GM12874 (cell line): ENCODE data around the gene APBA2.

Experiments used
- TF ChIP-seq, protein P1 (sequence below): IDR thresholded peaks from 2 replicates; pipeline ENCODE4 v1.5.1; 2011; ENCODE audit warnings: low read depth, mild to moderate bottlenecking, control low read depth, low read length, moderate library complexity; ENCODE audit not compliant: insufficient read depth

Gene APBA2

DNA sequence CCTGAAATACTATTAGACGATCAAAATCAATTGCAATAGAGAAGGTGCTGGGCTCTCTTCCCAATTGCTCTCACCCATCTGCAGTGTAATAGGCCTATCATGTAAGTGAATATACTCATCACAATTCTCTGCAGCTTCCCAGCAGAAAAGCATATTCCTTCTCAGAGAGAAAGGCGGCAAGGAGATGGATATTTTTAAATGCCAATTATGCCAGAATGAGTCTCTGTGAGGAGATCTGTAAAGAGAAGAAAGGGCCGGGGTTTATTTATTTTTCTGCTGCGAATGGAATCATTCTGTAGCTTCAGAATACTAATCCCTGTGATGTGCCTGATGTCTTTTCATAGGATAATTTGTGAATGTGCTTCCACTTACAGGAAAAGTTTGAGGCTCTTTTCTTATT is 112.0 kb downstream of the APBA2 start:
- TF ChIP-seq, protein P1, sequence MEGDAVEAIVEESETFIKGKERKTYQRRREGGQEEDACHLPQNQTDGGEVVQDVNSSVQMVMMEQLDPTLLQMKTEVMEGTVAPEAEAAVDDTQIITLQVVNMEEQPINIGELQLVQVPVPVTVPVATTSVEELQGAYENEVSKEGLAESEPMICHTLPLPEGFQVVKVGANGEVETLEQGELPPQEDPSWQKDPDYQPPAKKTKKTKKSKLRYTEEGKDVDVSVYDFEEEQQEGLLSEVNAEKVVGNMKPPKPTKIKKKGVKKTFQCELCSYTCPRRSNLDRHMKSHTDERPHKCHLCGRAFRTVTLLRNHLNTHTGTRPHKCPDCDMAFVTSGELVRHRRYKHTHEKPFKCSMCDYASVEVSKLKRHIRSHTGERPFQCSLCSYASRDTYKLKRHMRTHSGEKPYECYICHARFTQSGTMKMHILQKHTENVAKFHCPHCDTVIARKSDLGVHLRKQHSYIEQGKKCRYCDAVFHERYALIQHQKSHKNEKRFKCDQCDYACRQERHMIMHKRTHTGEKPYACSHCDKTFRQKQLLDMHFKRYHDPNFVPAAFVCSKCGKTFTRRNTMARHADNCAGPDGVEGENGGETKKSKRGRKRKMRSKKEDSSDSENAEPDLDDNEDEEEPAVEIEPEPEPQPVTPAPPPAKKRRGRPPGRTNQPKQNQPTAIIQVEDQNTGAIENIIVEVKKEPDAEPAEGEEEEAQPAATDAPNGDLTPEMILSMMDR, result no peak

DNA sequence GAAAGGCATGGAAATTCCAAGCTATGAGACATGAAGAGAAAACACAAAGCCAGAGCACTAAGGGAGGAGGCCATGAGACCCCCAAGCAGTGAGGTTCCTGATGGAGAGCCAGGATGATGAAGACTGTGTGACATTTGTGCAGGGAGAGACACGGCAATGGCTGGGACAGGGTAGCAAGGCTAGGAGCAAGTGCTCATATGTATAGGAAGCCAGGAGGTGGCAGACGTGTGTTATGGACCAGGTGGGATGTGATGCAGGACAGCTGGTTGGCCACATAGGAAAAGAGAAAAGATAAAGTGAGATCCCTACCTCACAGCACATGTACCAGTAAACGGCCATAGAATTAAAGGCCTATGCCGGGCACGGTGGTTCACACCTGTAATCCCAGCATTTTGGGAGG is 112.7 kb downstream of the APBA2 start:
- TF ChIP-seq, protein P1, result no peak

DNA sequence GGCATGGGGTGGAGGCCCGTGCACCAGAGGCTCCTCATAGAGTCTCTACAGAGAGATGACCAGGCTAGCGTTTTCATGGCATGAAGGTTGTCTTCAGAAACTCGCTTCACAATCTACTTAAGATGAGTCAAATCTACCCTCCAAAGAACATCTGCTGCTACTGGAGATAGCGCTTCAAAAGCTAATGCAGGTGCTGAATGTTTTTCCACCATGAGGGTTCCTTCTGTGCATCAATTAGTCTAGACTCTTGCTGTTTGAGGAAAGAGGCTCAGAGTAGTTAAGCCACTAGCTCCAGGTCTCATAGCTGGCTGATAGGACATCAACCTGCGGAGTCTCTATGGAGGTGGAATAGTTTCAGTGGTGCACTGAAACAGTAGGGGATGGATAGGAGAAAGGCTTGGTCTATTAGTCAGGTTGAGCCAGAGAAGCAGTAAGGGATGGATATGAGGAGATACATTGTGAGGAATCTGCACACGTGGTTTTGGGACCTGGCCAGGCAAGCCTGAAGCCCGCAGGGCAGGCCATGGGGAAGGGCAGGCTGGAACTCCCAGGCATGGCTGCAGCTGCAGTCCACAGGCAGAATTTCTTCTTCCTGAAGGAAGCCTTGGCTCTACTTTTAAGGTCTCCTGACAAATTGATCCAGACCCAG is 117.5 kb downstream of the APBA2 start:
- TF ChIP-seq, protein P1, result no peak

DNA sequence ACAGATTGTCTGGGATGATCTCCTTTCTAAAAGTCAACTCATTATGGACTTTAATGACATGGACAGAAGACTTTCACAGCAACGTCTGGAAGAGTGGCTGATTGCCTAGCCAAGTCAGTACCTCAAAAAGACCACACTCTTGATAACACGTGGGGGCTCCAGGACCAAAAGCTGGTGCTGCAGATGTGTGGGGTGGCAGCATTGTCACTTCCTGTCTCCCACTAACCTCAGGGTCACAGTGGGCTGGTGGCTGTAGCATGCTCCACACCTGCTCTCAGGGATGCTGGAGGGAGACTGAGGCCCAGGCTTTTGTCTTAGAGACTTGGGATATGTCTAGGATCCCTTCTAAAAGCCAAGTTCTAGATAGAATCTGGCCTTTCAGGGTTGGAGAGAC is 118.1 kb downstream of the APBA2 start:
- TF ChIP-seq, protein P1, result no peak

DNA sequence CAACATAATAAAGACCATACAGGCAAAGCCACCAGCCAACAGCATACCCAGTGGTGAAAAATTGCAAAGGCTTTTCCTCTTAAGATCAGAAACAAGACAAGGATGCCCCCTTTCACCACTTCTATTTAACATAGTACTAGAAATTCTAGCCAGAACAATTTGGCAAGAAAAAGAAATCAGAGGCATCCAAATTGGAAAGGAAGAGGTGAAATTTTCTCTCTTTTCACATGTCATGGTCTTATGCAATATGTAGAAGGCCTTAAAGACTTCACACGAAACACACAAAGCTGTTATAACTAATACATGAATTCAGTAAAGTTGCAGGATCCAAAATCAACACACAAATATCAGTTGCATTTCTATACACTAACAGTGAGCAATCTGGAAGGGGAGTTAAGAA is 120.2 kb downstream of the APBA2 start:
- TF ChIP-seq, protein P1, result no peak

DNA sequence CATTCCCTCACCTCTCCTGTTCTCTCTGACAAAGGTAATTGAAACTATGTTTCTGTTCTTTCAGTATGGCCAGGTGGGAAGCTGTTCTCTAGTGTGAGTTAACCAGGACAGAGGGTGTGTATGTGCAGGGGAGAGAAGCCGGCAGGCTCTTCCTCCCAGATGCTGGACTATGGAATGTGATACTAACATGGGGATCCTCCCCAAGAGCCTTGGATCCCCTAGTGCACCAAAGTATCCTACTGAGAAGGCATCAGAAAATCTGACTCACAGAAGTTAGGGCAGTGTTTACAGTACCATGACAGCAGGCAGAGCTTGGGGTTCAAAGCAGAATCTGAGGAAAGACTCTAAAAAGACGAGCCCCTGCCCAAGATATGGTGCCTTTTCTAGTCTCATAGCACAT is 123.1 kb downstream of the APBA2 start:
- TF ChIP-seq, protein P1, result no peak

DNA sequence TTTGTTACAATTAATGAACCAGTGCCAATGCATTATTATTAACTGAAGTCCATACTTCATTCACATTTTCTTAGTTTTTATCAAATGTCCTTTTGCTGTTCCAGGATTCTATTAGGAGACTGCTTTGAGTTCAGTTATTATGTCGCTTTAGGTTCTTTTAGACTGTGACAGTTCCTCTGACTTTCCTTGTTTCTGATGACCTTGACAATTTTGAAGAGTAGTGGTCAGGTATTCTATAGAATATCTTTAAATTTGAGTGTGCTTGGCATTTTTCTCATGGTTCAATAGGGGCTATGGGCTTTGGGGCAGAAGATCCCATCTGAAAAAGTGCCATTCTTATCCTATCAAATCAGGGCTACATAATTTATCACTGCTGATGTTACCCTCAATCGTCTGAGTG is 126.3 kb downstream of the APBA2 start:
- TF ChIP-seq, protein P1, result no peak
